Liver (tissue), 9 donors: ENCODE results near the gene FGR. TPM values are rescaled to one million over a fixed set of nuclear protein-coding genes. Genes with fewer than 3 reads are reported as not detected.
"Not testable (repeated sequence)": the region's sequence is repeated elsewhere in the genome, so short reads cannot be mapped to it uniquely, and the experiment has no call there.

Experiments used
- DNase-seq: peaks from one replicate; pipeline ENCODE4 v3.0.0-alpha.2; 2017; ENCODE audit warnings: low spot score
- H3K27ac ChIP-seq, 2 donors: one replicate each; pipeline ENCODE4 v1.7.0; 2013; ENCODE audit warnings: inconsistent platforms in 2 of 2, low read length in 2 of 2, control low read depth in 1 of 2, low read depth in 1 of 2, mild to moderate bottlenecking in 1 of 2
- H3K27me3 ChIP-seq, 4 donors: one replicate each; pipeline versions ENCODE4 v1.6.1 to v1.7.0; 2013; ENCODE audit warnings: low read length in 3 of 4, inconsistent platforms in 1 of 4, mild to moderate bottlenecking in 1 of 4, moderate library complexity in 1 of 4; ENCODE audit not compliant: control insufficient read depth in 4 of 4, insufficient read depth in 4 of 4
- H3K36me3 ChIP-seq, 4 donors: one replicate each; pipeline versions ENCODE4 v1.6.1 to v1.7.0; 2013; ENCODE audit warnings: low read length in 3 of 4, mild to moderate bottlenecking in 3 of 4, low read depth in 1 of 4, moderate library complexity in 1 of 4; ENCODE audit not compliant: control insufficient read depth in 4 of 4, insufficient read depth in 3 of 4
- H3K4me1 ChIP-seq, 4 donors: one replicate each; pipeline versions ENCODE4 v1.6.1 to v1.7.0; 2013; ENCODE audit warnings: low read length in 3 of 4, mild to moderate bottlenecking in 3 of 4, moderate library complexity in 1 of 4; ENCODE audit not compliant: control insufficient read depth in 4 of 4, insufficient read depth in 4 of 4
- H3K4me3 ChIP-seq, 3 donors: one replicate each; pipeline versions ENCODE4 v1.6.1 to v1.7.0; 2013; ENCODE audit warnings: low read length in 3 of 3, control low read depth in 1 of 3, low read depth in 1 of 3, mild to moderate bottlenecking in 1 of 3
- H3K9ac ChIP-seq, 2 donors: one replicate each; pipeline ENCODE4 v1.7.0; 2013; ENCODE audit warnings: low read length in 2 of 2, mild to moderate bottlenecking in 2 of 2, moderate library complexity in 2 of 2, control low read depth in 1 of 2, low read depth in 1 of 2
- H3K9me3 ChIP-seq, 4 donors: one replicate each; pipeline versions ENCODE4 v1.6.1 to v1.7.0; 2013; ENCODE audit warnings: low read length in 3 of 4; ENCODE audit not compliant: control insufficient read depth in 4 of 4
- FOXA1 ChIP-seq: IDR thresholded peaks from 2 replicates; pipeline ENCODE4 v1.6.1; 2016; ENCODE audit warnings: antibody characterized with exemption
- FOXA2 ChIP-seq: IDR thresholded peaks from 2 replicates; pipeline ENCODE4 v1.6.1; 2016; ENCODE audit warnings: antibody characterized with exemption
- GABPA ChIP-seq, 2 donors: IDR thresholded peaks in 1 of 2; conservative IDR thresholded peaks in 1 of 2; 2 replicates each; pipeline ENCODE4 v1.6.1; 2016; ENCODE audit warnings: antibody characterized with exemption in 2 of 2, mild to moderate bottlenecking in 1 of 2, moderate library complexity in 1 of 2
- HNF4A ChIP-seq, 2 donors: conservative IDR thresholded peaks; 2 replicates each; pipeline ENCODE4 v1.6.1; 2016; ENCODE audit warnings: antibody characterized with exemption in 2 of 2, mild to moderate bottlenecking in 2 of 2
- JUND ChIP-seq, 2 donors: IDR thresholded peaks; 2 replicates each; pipeline ENCODE4 v1.6.1; 2016; ENCODE audit warnings: antibody characterized with exemption in 2 of 2
- NR2F2 ChIP-seq: IDR thresholded peaks from 2 replicates; pipeline ENCODE4 v1.6.1; 2016; ENCODE audit warnings: antibody characterized with exemption
- SP1 ChIP-seq: IDR thresholded peaks from 2 replicates; pipeline ENCODE4 v1.6.1; 2018; ENCODE audit warnings: antibody characterized with exemption, mild to moderate bottlenecking
- TAF1 ChIP-seq: conservative IDR thresholded peaks from 2 replicates; pipeline ENCODE4 v1.6.1; 2016; ENCODE audit warnings: antibody characterized with exemption, mild to moderate bottlenecking
- WGBS: extraction: QIAGEN DNeasy Blood & Tissue Kit; methylation state at CpG from one replicate; pipeline ENCODE4 v1.1.7; 2013; 5-methylcytosine and 5-hydroxymethylcytosine counted together
- polyA plus RNA-seq, 2 donors: library from polyadenylated mRNA; stranded (reverse) in 1 of 2; unstranded in 1 of 2; fragments of 200-250 nt in 1 of 2; fragments of >200 nt in 1 of 2; fragmentation: Nextera tagmentation in 1 of 2; extraction: Ambion mirVana in 1 of 2; gene quantifications; one replicate each; pipeline versions ENCODE4 v1.2.1 to v1.2.3, GENCODE V29; 2013 to 2015
- total RNA-seq, 2 donors: library from RNA; depleted of rRNA; stranded (reverse); fragments of >200 nt; gene quantifications; one replicate each; pipeline ENCODE4 v1.2.3, GENCODE V29; 2014
- TF ChIP-seq, protein P1 (sequence below): IDR thresholded peaks from 2 replicates; pipeline ENCODE4 v1.6.1; 2016; ENCODE audit warnings: antibody characterized with exemption, mild to moderate bottlenecking
- TF ChIP-seq, protein P2 (sequence below): IDR thresholded peaks from 2 replicates; pipeline ENCODE4 v1.6.1; 2016; ENCODE audit warnings: antibody characterized with exemption
- TF ChIP-seq, protein P3 (sequence below): fragments of 150-350 bp; IDR thresholded peaks from 2 replicates; pipeline ENCODE4 v1.5.1; 2017; ENCODE audit warnings: improper control_type of control experiment, low read depth, low read length; ENCODE audit not compliant: missing input control
- TF ChIP-seq, protein P4 (sequence below): IDR thresholded peaks from 2 replicates; pipeline ENCODE4 v1.6.1; 2016; ENCODE audit warnings: antibody characterized with exemption
- donor health status: healthy.
- donor health status: healthy.
- donor health status: healthy.
- donor health status: healthy.
- donor health status: healthy.

The FGR gene
- total and polyA plus RNA-seq, 4 donors: 2.8 to 20.2 (median 6.2) TPM

DNA sequence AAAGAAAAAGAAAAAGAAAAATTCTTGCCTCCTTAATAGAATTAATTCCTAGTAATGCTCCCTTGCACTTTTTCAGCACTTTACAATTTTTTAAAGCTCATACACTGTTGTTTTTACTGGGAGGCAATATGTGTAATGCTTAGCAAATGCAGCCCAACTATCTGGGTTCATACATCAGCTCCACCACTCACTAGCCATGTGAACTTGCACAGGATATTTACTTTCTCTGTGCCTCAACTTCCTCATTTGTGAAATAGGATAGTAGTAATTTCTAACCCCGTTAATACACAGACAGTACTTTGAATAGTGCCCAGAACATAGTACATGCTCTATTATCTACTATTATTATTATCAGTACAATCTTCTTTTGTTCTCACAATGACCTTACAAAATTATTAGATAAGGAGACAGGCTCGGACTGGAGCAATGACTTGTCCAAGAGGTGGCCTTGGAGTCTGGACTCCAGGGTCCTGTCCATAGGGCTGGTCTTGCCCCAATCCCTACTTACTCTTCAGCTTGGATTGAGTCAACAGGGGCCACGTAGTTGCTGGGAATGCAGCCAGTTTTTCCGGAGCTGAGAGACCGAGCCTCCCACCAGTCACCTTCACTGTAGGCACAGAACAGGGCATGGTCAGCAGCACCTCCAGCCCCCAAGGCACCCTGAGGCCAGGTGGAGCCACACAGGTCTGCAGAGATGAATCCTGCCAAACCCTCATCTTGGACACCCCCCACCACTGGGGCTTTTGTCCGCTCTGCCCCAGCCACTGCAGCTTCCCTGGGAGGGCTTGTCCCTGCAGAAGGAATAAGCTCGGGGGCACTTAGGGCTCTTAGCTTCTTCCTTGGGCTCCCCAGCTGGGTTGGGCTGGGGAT is 13.7 kb downstream of the FGR start:
- WGBS: 57% methylated on average over 7 of the region's 7 CpGs
- no peak for DNase-seq
- no peak overlapping the region for H3K27ac ChIP-seq

DNA sequence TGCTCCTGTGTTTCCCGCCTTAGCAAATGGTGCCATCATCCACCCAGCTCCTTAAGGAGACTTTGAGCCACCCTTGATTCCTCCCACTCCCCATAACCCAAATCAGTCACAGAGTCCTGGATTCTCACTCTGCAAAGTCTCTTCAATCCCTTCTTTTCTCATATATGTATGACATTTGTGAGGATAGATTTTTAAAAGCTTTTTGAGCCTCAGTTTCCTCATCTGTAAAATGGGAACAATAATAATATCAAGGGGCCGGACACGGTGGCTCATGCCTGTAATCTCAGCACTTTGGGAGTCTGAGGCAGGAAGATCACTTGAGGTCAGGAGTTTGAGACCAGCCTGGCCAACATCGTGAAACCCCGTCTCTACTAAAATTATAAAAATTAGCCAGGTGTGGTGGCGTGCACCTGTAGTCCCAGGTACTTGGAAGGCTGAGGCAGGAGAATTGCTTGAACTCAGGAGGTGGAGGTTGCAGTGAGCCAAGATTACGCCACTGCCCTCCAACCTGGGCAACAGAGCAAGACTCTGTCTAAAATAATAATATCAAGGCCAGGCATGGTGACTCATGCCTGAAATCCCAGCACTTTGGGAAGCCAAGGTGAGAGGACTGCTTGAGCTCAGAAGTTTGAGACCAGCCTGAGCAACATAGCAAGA is 15.1 kb downstream of the FGR start:
- H3K4me1 ChIP-seq, H3K9ac ChIP-seq, H3K9me3 ChIP-seq, H3K27me3 ChIP-seq, H3K36me3 ChIP-seq, H3K4me3 ChIP-seq, DNase-seq, H3K27ac ChIP-seq: not testable (repeated sequence)
- WGBS: 95% methylated on average over 7 of the region's 7 CpGs

More for the DNA sequence above, 13.7 kb downstream of the FGR start:
- no peaks in the 10 kb centered on the region for H3K9me3 ChIP-seq
- no peak overlapping the region for H3K4me3 ChIP-seq
- H3K9ac ChIP-seq: no peak overlapping the region
- no peaks in the 10 kb centered on the region for H3K27me3 ChIP-seq
- no peaks in the 10 kb centered on the region for H3K36me3 ChIP-seq
- H3K4me1 ChIP-seq: peaks cover 0 to 7% (median 0%) of the 10 kb centered on the region in 4 donors
- peak in 1 of 2 donors; percentile 38 for TF ChIP-seq HNF4A (conservative IDR thresholded peaks at IDR 0.05)
- TF ChIP-seq, protein P1, sequence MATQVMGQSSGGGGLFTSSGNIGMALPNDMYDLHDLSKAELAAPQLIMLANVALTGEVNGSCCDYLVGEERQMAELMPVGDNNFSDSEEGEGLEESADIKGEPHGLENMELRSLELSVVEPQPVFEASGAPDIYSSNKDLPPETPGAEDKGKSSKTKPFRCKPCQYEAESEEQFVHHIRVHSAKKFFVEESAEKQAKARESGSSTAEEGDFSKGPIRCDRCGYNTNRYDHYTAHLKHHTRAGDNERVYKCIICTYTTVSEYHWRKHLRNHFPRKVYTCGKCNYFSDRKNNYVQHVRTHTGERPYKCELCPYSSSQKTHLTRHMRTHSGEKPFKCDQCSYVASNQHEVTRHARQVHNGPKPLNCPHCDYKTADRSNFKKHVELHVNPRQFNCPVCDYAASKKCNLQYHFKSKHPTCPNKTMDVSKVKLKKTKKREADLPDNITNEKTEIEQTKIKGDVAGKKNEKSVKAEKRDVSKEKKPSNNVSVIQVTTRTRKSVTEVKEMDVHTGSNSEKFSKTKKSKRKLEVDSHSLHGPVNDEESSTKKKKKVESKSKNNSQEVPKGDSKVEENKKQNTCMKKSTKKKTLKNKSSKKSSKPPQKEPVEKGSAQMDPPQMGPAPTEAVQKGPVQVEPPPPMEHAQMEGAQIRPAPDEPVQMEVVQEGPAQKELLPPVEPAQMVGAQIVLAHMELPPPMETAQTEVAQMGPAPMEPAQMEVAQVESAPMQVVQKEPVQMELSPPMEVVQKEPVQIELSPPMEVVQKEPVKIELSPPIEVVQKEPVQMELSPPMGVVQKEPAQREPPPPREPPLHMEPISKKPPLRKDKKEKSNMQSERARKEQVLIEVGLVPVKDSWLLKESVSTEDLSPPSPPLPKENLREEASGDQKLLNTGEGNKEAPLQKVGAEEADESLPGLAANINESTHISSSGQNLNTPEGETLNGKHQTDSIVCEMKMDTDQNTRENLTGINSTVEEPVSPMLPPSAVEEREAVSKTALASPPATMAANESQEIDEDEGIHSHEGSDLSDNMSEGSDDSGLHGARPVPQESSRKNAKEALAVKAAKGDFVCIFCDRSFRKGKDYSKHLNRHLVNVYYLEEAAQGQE: no peak

DNA sequence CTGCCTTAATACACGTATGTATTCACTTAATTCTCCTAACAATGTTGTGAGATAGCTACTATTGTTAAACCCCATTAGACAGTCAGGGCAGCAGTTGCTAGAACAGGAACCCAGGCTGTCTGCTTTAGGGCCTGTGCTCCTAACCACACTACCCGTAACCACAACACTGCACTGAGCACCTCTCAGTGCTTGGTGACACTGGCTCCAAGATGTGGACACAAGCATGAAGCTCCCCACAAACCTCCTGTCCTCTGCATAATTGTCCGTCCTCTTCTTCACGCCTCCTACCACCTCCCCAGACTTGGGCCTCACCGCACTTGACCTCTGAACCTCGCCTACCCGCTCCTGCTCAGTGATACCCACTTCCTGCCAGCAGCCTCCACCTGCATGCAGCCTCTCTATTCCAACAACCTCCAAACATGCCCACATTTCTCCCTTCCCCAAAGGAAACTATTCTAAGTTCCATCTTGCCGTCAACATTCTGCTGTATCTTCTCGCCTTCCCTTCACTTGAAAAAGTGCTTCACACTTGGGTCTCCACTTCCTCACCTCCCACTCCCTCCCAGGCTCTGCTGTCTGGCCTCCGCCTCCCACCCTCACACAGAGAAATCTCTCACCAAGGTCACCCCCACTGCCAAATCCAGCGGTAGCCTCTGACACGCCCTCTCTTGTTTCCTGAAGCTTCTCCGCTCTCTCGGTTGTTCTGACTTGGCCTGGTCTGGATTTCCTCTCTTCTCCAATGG is 16.5 kb downstream of the FGR start:
- H3K27ac ChIP-seq: no peak overlapping the region
- H3K4me1 ChIP-seq: no peaks in the 10 kb centered on the region
- H3K9ac ChIP-seq: no peak overlapping the region
- peaks cover 0 to 3% (median 0%) of the 10 kb centered on the region in 4 donors for H3K27me3 ChIP-seq
- WGBS: 75% methylated on average over 14 of the region's 14 CpGs
- DNase-seq: no peak
- H3K4me3 ChIP-seq: no peak overlapping the region
- H3K9me3 ChIP-seq: no peaks in the 10 kb centered on the region
- TF ChIP-seq FOXA1 (no peak), JUND (IDR thresholded peaks at IDR 0.05) (no peak), GABPA (IDR thresholded peaks at IDR 0.05 in 1 of 2, conservative IDR thresholded peaks at IDR 0.05 in 1 of 2) (no peak), NR2F2 (no peak), TAF1 (no peak), FOXA2 (no peak), SP1 (no peak)
- TF ChIP-seq, protein P2, sequence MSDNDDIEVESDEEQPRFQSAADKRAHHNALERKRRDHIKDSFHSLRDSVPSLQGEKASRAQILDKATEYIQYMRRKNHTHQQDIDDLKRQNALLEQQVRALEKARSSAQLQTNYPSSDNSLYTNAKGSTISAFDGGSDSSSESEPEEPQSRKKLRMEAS: no peak
- TF ChIP-seq, protein P3, sequence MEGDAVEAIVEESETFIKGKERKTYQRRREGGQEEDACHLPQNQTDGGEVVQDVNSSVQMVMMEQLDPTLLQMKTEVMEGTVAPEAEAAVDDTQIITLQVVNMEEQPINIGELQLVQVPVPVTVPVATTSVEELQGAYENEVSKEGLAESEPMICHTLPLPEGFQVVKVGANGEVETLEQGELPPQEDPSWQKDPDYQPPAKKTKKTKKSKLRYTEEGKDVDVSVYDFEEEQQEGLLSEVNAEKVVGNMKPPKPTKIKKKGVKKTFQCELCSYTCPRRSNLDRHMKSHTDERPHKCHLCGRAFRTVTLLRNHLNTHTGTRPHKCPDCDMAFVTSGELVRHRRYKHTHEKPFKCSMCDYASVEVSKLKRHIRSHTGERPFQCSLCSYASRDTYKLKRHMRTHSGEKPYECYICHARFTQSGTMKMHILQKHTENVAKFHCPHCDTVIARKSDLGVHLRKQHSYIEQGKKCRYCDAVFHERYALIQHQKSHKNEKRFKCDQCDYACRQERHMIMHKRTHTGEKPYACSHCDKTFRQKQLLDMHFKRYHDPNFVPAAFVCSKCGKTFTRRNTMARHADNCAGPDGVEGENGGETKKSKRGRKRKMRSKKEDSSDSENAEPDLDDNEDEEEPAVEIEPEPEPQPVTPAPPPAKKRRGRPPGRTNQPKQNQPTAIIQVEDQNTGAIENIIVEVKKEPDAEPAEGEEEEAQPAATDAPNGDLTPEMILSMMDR: no peak
- TF ChIP-seq, protein P1: no peak
- TF ChIP-seq, protein P4, sequence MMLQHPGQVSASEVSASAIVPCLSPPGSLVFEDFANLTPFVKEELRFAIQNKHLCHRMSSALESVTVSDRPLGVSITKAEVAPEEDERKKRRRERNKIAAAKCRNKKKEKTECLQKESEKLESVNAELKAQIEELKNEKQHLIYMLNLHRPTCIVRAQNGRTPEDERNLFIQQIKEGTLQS: no peak
- H3K36me3 ChIP-seq: no peaks in the 10 kb centered on the region
